ENCODE results near the gene WFS1. TPM values are rescaled to one million over a fixed set of nuclear protein-coding genes. Genes with fewer than 3 reads are reported as not detected.

WFS1 gene
- polyA plus RNA-seq (ENCODE audit: insufficient read depth in 1 of 5, insufficient read length in 5 of 5, low replicate concordance in 1 of 5), result 10 to 100 TPM; 28.7 to 44.5 (median 38.5) TPM
- long read RNA-seq, donor 1, transcript WFS1-202 (8 exons, 3,255 nt), result minor isoform, 5 of 53 reads
- long read RNA-seq, donor 1, transcript WFS1-201 (8 exons, 3,640 nt), result major isoform, 16 of 53 reads
- long read RNA-seq, donor 1, transcript WFS1-206 (2 exons, 570 nt), result minor isoform, 5 of 53 reads
- long read RNA-seq, donor 1, partial matches to known transcripts, result 27 of 53 reads
- long read RNA-seq, donor 1, other reads (novel, unspliced or antisense), result 0 of 53 reads
- long read RNA-seq, donor 2, partial matches to known transcripts, result 0 of 5 reads
- long read RNA-seq, donor 2, other reads (novel, unspliced or antisense), result 0 of 5 reads
- long read RNA-seq, donor 3, partial matches to known transcripts, result 5 of 12 reads
- long read RNA-seq, donor 3, other reads (novel, unspliced or antisense), result 0 of 12 reads
- long read RNA-seq, donor 4, transcript WFS1-206 (2 exons, 570 nt), result major isoform, 6 of 8 reads
- long read RNA-seq, donor 4, partial matches to known transcripts, result 0 of 8 reads
- long read RNA-seq, donor 4, other reads (novel, unspliced or antisense), result 0 of 8 reads
- long read RNA-seq, donor 5, transcript WFS1-201 (8 exons, 3,640 nt), result major isoform, 6 of 12 reads
- long read RNA-seq, donor 5, partial matches to known transcripts, result 0 of 12 reads
- long read RNA-seq, donor 5, other reads (novel, unspliced or antisense), result 0 of 12 reads
- long read RNA-seq, donor 6, transcript WFS1-201 (8 exons, 3,640 nt), result major isoform, 9 of 27 reads
- long read RNA-seq, donor 6, partial matches to known transcripts, result 12 of 27 reads
- long read RNA-seq, donor 6, other reads (novel, unspliced or antisense), result 0 of 27 reads
- long read RNA-seq, donor 7, partial matches to known transcripts, result 0 of 5 reads
- long read RNA-seq, donor 7, other reads (novel, unspliced or antisense), result 0 of 5 reads
- long read RNA-seq, donor 8, partial matches to known transcripts, result 0 of 3 reads
- long read RNA-seq, donor 8, other reads (novel, unspliced or antisense), result 0 of 3 reads

GRCh38 chr4:6269616-6270511, at the start of gene WFS1:
Gene WFS1, plus strand, starts transcription at chr4:6269850. Its CDS starts 7,606 bp downstream, at chr4:6277456.
- peak; percentile 99 for DNase-seq

- DNase-seq, result no peak
Measured at GRCh38 chr4:6221301-6221850, 48.3 kb upstream of the WFS1 start.

GRCh38 chr4:6221851-6222760, 47.5 kb upstream of the WFS1 start:
- no peak for DNase-seq

GRCh38 chr4:6222761-6223292, 46.8 kb upstream of the WFS1 start:
- DNase-seq, result no peak

- no peak for DNase-seq
Measured at GRCh38 chr4:6224735-6225134, 44.9 kb upstream of the WFS1 start.

- DNase-seq, result no peak
Measured at GRCh38 chr4:6225469-6225868, 44.2 kb upstream of the WFS1 start.

GRCh38 chr4:6226506-6226905, 43.1 kb upstream of the WFS1 start:
- no peak for DNase-seq

GRCh38 chr4:6227412-6228157, 42.1 kb upstream of the WFS1 start:
- no peak for DNase-seq

- no peak for DNase-seq
Measured at GRCh38 chr4:6228158-6229067, 41.2 kb upstream of the WFS1 start.

- DNase-seq, result no peak
Measured at GRCh38 chr4:6229095-6229494, 40.6 kb upstream of the WFS1 start.

- DNase-seq, result no peak
Measured at GRCh38 chr4:6229671-6230501, 39.8 kb upstream of the WFS1 start.

- no peak for DNase-seq
Measured at GRCh38 chr4:6230502-6230785, 39.2 kb upstream of the WFS1 start.

GRCh38 chr4:6230827-6231662, 38.6 kb upstream of the WFS1 start:
- DNase-seq, result no peak

GRCh38 chr4:6231663-6232165, 37.9 kb upstream of the WFS1 start:
- no peak for DNase-seq

GRCh38 chr4:6232836-6233785, 36.5 kb upstream of the WFS1 start:
- DNase-seq, result no peak
